Stimulated activated CD4-positive, alpha-beta T cell treated with anti-CD3 and anti-CD28 coated beads, Interleukin-4, amount 100 ng/mL, for 1 hour (primary cell): ENCODE measurements around the gene TCF23.

ENCODE experiments used
- DNase-seq: peaks from one replicate; pipeline ENCODE4 v3.0.0-alpha.2; 2020

The TCF23 gene

GRCh38 chr2:27128668-27129571, 19.9 kb upstream of the TCF23 start:
- DNase-seq: no peak

GRCh38 chr2:27130396-27130795, 18.4 kb upstream of the TCF23 start:
- no peak for DNase-seq

GRCh38 chr2:27131429-27131828, 17.4 kb upstream of the TCF23 start:
- no peak for DNase-seq

GRCh38 chr2:27133195-27133875, 15.5 kb upstream of the TCF23 start:
- DNase-seq: peak; percentile 30

- peak; percentile 99 for DNase-seq
Observed at GRCh38 chr2:27133905-27134780, 14.7 kb upstream of the TCF23 start, which contains the start of gene PREB. TSS of gene PREB (minus strand) at chr2:27134636. CDS start at chr2:27134421, 215 bp downstream.

GRCh38 chr2:27134781-27135477, 13.9 kb upstream of the TCF23 start:
- no peak for DNase-seq

- DNase-seq: no peak
Observed at GRCh38 chr2:27135478-27135955, 13.3 kb upstream of the TCF23 start.

- no peak for DNase-seq
Observed at GRCh38 chr2:27136751-27137150, 12.1 kb upstream of the TCF23 start.

- DNase-seq: no peak
Observed at GRCh38 chr2:27137322-27137935, 11.4 kb upstream of the TCF23 start.

GRCh38 chr2:27138111-27138510, 10.7 kb upstream of the TCF23 start:
- no peak for DNase-seq

GRCh38 chr2:27139310-27139709, 9.5 kb upstream of the TCF23 start, which contains the start of gene PRR30:
TSS of gene PRR30 (minus strand) at chr2:27139410. CDS start at chr2:27138329, 1,081 bp downstream.
- DNase-seq: no peak

GRCh38 chr2:27143285-27143684, 5.5 kb upstream of the TCF23 start:
- no peak for DNase-seq

GRCh38 chr2:27145682-27146081, 3.1 kb upstream of the TCF23 start:
- DNase-seq: no peak

GRCh38 chr2:27147935-27148334, 869 bp upstream of the TCF23 start:
- DNase-seq: no peak

GRCh38 chr2:27149570-27150405, 984 bp downstream of the TCF23 start:
- DNase-seq: no peak

- no peak for DNase-seq
Observed at GRCh38 chr2:27150639-27151230, 1.9 kb downstream of the TCF23 start.

- DNase-seq: no peak
Observed at GRCh38 chr2:27152102-27152795, 3.4 kb downstream of the TCF23 start.

- DNase-seq: no peak
Observed at GRCh38 chr2:27152796-27153464, 4.1 kb downstream of the TCF23 start.

- no peak for DNase-seq
Observed at GRCh38 chr2:27154488-27154887, 5.7 kb downstream of the TCF23 start.
